ENCODE data around the gene ST8SIA2.

The ST8SIA2 gene

GRCh38 chr15:92395098-92395635 is 1.5 kb downstream of the ST8SIA2 start:
- DNase-seq (ENCODE audit: low read depth in 2 of 2), result no peak

- DNase-seq (ENCODE audit: low read depth in 2 of 2), result no peak
These were observed 5.7 kb downstream of the ST8SIA2 start for GRCh38 chr15:92399271-92399950.

- no peak for DNase-seq (ENCODE audit: low read depth in 2 of 2)
These were observed 6.9 kb downstream of the ST8SIA2 start for GRCh38 chr15:92400573-92400972.

- DNase-seq (ENCODE audit: low read depth in 2 of 2), result no peak
These were observed 7.5 kb downstream of the ST8SIA2 start for GRCh38 chr15:92400980-92401787.

GRCh38 chr15:92402751-92403150 is 9.1 kb downstream of the ST8SIA2 start:
- no peak for DNase-seq (ENCODE audit: low read depth in 2 of 2)

- DNase-seq (ENCODE audit: low read depth in 2 of 2), result no peak
These were observed 12.3 kb downstream of the ST8SIA2 start for GRCh38 chr15:92405942-92406341.

- no peak for DNase-seq (ENCODE audit: low read depth in 2 of 2)
These were observed 13.6 kb downstream of the ST8SIA2 start for GRCh38 chr15:92407321-92407720.

- no peak for DNase-seq (ENCODE audit: low read depth in 2 of 2)
These were observed 14.2 kb downstream of the ST8SIA2 start for GRCh38 chr15:92407916-92408315.

- no peak for DNase-seq (ENCODE audit: low read depth in 2 of 2)
These were observed 15.3 kb downstream of the ST8SIA2 start for GRCh38 chr15:92409006-92409405.

- no peak for DNase-seq (ENCODE audit: low read depth in 2 of 2)
These were observed 15.8 kb downstream of the ST8SIA2 start for GRCh38 chr15:92409521-92409920.

- no peak for DNase-seq (ENCODE audit: low read depth in 2 of 2)
These were observed 16.9 kb downstream of the ST8SIA2 start for GRCh38 chr15:92410537-92410936.

GRCh38 chr15:92411256-92411655 is 17.6 kb downstream of the ST8SIA2 start:
- DNase-seq (ENCODE audit: low read depth in 2 of 2), result no peak

- DNase-seq (ENCODE audit: low read depth in 2 of 2), result no peak
These were observed 19.8 kb downstream of the ST8SIA2 start for GRCh38 chr15:92413510-92413909.

- DNase-seq (ENCODE audit: low read depth in 2 of 2), result no peak
These were observed 22.1 kb downstream of the ST8SIA2 start for GRCh38 chr15:92415639-92416297.

GRCh38 chr15:92416557-92416956 is 22.9 kb downstream of the ST8SIA2 start:
- no peak for DNase-seq (ENCODE audit: low read depth in 2 of 2)

- no peak for DNase-seq (ENCODE audit: low read depth in 2 of 2)
These were observed 24.0 kb downstream of the ST8SIA2 start for GRCh38 chr15:92417716-92418115.

- DNase-seq (ENCODE audit: low read depth in 2 of 2), result no peak
These were observed 25.2 kb downstream of the ST8SIA2 start for GRCh38 chr15:92418864-92419263.

- DNase-seq (ENCODE audit: low read depth in 2 of 2), result no peak
These were observed 28.3 kb downstream of the ST8SIA2 start for GRCh38 chr15:92421976-92422375.

GRCh38 chr15:92425578-92426225 is 32.0 kb downstream of the ST8SIA2 start:
- DNase-seq (ENCODE audit: low read depth in 2 of 2), result no peak

GRCh38 chr15:92429378-92430068 is 35.8 kb downstream of the ST8SIA2 start:
- no peak for DNase-seq (ENCODE audit: low read depth in 2 of 2)

GRCh38 chr15:92430069-92430440 is 36.4 kb downstream of the ST8SIA2 start:
- DNase-seq (ENCODE audit: low read depth in 2 of 2), result no peak

Measured in stimulated activated CD8-positive, alpha-beta memory T cell treated with anti-CD3 and anti-CD28 coated beads, Interleukin-15, amount 100 ng/mL, for 4 hours (primary cell).